ENCODE measurements around the gene DNAJC25.

DNA sequence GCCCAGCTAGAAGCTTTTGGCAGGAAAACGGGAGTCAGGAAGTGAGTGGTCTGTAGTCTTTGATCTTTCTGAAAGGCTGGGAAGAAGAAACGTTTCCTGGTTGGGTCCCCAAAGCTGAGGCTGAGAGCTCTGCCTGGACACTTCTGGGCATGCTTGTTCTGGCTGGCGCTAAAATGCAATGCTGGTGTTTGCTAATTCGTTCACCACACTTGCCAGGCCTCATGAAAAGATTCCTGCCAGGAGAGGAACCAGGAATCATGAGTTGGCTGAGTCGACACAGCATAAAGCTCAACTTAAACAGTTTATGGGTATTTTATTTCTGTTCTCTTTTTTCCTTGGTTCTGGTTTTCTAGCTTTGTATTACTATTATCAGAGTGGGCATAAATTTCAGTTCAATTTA lies 21.0 kb upstream of the DNAJC25 start:
- no peak for TF ChIP-seq EZH2 (IDR thresholded peaks at IDR 0.05; ENCODE audit: borderline replicate concordance, low read depth, low read length, severe bottlenecking)
- TF ChIP-seq, protein P1, sequence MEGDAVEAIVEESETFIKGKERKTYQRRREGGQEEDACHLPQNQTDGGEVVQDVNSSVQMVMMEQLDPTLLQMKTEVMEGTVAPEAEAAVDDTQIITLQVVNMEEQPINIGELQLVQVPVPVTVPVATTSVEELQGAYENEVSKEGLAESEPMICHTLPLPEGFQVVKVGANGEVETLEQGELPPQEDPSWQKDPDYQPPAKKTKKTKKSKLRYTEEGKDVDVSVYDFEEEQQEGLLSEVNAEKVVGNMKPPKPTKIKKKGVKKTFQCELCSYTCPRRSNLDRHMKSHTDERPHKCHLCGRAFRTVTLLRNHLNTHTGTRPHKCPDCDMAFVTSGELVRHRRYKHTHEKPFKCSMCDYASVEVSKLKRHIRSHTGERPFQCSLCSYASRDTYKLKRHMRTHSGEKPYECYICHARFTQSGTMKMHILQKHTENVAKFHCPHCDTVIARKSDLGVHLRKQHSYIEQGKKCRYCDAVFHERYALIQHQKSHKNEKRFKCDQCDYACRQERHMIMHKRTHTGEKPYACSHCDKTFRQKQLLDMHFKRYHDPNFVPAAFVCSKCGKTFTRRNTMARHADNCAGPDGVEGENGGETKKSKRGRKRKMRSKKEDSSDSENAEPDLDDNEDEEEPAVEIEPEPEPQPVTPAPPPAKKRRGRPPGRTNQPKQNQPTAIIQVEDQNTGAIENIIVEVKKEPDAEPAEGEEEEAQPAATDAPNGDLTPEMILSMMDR (IDR thresholded peaks at IDR 0.05; ENCODE audit: borderline replicate concordance, extremely low read depth, low read length, poor library complexity, severe bottlenecking), result no peak
